Motor neuron (in vitro differentiated cells): ENCODE measurements around the gene TMEM271. TPM values are rescaled to one million over a fixed set of nuclear protein-coding genes. Genes with fewer than 3 reads are reported as not detected.
"Not testable (repeated sequence)": the region's sequence is repeated elsewhere in the genome, so short reads cannot be mapped to it uniquely, and the experiment has no call there.

Experiments used
- ATAC-seq, 8 experiments: fragments of 200-7000 bp; cut with Tn5 transposase; replicated peaks in 6 of 8; 2 replicates each; pipeline ENCODE4 v1.8.0; 2021; ENCODE audit warnings: mild to moderate bottlenecking in 8 of 8, moderate library complexity in 8 of 8
- H3K27ac ChIP-seq, 2 donors: fragments of 250-450 bp; sonication (Bioruptor Pico); 2 replicates each; pipeline ENCODE4 v1.9.0; 2021; ENCODE audit warnings: antibody characterized with exemption in 2 of 2, mild to moderate bottlenecking in 2 of 2, moderate library complexity in 1 of 2
- H3K4me1 ChIP-seq, 2 donors: fragments of 250-450 bp; sonication (Bioruptor Pico); replicated peaks in 1 of 2; 2 replicates each; pipeline ENCODE4 v1.6.1; 2021; ENCODE audit warnings: antibody characterized with exemption in 2 of 2, mild to moderate bottlenecking in 2 of 2, moderate library complexity in 1 of 2
- H3K4me3 ChIP-seq, 5 donors: fragments of 250-450 bp; sonication (Bioruptor Pico); 2 replicates each; pipeline ENCODE4 v1.9.0; 2021; ENCODE audit warnings: antibody characterized with exemption in 5 of 5, mild to moderate bottlenecking in 5 of 5, moderate library complexity in 4 of 5
- WGBS, 10 experiments: fragments of 450-650 bp; shearing (Covaris generic); methylation state at CpG; one replicate each; pipeline ENCODE4 v1.0.0; 2022; 5-methylcytosine and 5-hydroxymethylcytosine counted together
- in situ Hi-C, 9 experiments: fragments of 400-800 bp; cut with MboI; loops; one replicate each; pipeline ENCODE4 v1.15.0; 2021; ENCODE audit warnings: low sequenced_read_pairs in 9 of 9, low pct_unique_long_range_greater_than_20kb in 2 of 9; ENCODE audit not compliant: unreplicated experiment in 9 of 9
- total RNA-seq, 8 experiments: library from RNA; unstranded; fragments of 300-600 nt; gene quantifications; 2 replicates each; pipeline versions ENCODE4 v1.2.3 to v1.2.4, GENCODE V29; 2022

Gene TMEM271
- total RNA-seq, 8 experiments from 2014 or later = 0.88 to 3.7 (median 2.3) TPM; not detected in 3

GRCh38 chr4:560061-560460 lies 16.0 kb downstream of the TMEM271 start:
- in situ Hi-C loops = no loop called here
- Histone ChIP-seq H3K27ac (no peak overlapping the region), H3K4me3 (no peak overlapping the region), H3K4me1 (no peaks in the 10 kb centered on the region)
- ATAC-seq = no peak
- 10 to 100% (median 67%) methylated on average over 1 to 3 of the region's 9 CpGs; no CpG with 5 or more reads in 5 of the 10 experiments for WGBS, 10 experiments

- in situ Hi-C loops = no loop called here
These were observed 20.4 kb downstream of the TMEM271 start for GRCh38 chr4:555566-556275.

GRCh38 chr4:554793-555320 lies 21.2 kb downstream of the TMEM271 start:
- 0 to 86% (median 22%) methylated on average over 1 to 3 of the region's 3 CpGs; no CpG with 5 or more reads in 2 of the 10 experiments for WGBS, 10 experiments
- H3K4me3 ChIP-seq, ATAC-seq, H3K4me1 ChIP-seq, in situ Hi-C loops, H3K27ac ChIP-seq: not testable (repeated sequence)

More at GRCh38 chr4:555566-556275, 20.4 kb downstream of the TMEM271 start:
- WGBS, 10 experiments = 49 to 73% (median 60%) methylated on average over 1 to 5 of the region's 14 CpGs; no CpG with 5 or more reads in 7 of the 10 experiments
- no peak overlapping the region for H3K4me3 ChIP-seq
- no peak overlapping the region for H3K27ac ChIP-seq
- H3K4me1 ChIP-seq = no peaks in the 10 kb centered on the region
- no peak for ATAC-seq

DNA sequence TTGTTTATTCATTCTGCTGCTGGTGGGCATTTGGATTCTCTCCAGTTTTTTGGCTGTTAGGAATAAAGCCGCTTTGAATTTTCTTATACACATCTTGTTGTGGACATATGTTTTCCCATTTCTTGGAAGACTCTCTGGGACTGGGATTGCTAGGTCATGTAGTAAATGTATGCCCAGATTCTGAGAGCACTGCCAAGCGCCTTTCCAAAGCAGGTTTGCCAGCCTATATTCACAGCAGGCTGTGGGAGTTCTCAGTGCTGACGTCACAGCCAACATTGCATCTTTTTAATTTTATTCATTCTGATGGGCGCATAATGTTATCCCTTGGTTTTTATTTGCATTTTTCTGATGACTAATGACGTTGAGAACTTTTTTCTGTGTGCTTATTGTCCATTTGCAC lies 24.1 kb downstream of the TMEM271 start:
- ATAC-seq = peak in 3 of 8 experiments; percentile 75 to 92 (median 75)
- H3K4me1 ChIP-seq = no peaks in the 10 kb centered on the region
- WGBS, 10 experiments = 12 to 72% (median 49%) methylated on average over 2 to 5 of the region's 5 CpGs; no CpG with 5 or more reads in 1 of the 10 experiments
- H3K4me3 ChIP-seq = no peak overlapping the region
- in situ Hi-C loops = no loop called here
- no peak overlapping the region for H3K27ac ChIP-seq

DNA sequence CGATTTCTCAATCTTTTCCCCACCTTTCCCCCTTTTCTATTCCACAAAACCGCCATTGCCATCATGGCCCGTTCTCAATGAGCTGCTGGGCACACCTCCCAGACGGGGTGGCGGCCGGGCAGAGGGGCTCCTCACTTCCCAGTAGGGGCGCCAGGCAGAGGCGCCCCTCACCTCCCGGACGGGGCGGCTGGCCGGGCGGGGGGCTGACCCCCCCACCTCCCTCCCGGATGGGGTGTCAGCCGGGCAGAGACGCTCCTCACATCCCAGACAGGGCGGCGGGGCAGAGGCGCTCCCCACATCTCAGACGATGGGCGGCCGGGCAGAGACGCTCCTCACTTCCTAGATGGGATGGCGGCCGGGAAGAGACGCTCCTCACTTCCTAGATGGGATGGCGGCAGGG lies 25.8 kb downstream of the TMEM271 start:
- H3K4me3 ChIP-seq, H3K4me1 ChIP-seq, in situ Hi-C loops, H3K27ac ChIP-seq, ATAC-seq: not testable (repeated sequence)
- WGBS, 10 experiments = no CpG with 5 or more reads among the region's 27 CpGs

DNA sequence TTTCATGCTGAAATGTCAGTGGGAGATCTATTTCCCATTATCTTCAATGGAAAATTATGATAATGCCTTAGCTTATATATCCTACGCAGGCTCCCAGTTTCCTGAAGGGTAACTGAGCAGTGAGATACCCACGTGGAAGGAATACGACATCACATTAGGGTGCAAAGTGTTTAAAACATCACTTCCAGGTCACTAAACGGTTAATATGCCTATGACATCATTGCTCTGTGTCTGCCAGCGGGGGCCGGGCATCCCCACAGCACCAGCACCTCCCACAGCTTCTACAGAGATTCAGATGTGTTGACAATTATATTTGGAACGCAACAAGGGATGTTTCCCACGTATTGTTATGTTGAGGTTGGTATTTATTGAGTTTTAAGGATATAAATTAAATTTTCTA lies 27.1 kb downstream of the TMEM271 start:
- ATAC-seq = peak in 6 of 8 experiments; percentile 31 to 55 (median 40)
- WGBS, 10 experiments = 0 to 44% (median 11%) methylated on average over 1 to 8 of the region's 8 CpGs; no CpG with 5 or more reads in 2 of the 10 experiments

GRCh38 chr4:545612-546011 lies 30.5 kb downstream of the TMEM271 start:
- Histone ChIP-seq H3K4me3 (no peak overlapping the region), H3K27ac (no peak overlapping the region), H3K4me1 (no peaks in the 10 kb centered on the region)
- no peak for ATAC-seq
- in situ Hi-C loops = no loop called here
- 20 to 93% (median 53%) methylated on average over 1 to 4 of the region's 5 CpGs; no CpG with 5 or more reads in 6 of the 10 experiments for WGBS, 10 experiments

More for the DNA sequence above, 27.1 kb downstream of the TMEM271 start:
- Histone ChIP-seq H3K4me3 (no peak overlapping the region), H3K4me1 (no peaks in the 10 kb centered on the region), H3K27ac (no peak overlapping the region)
- in situ Hi-C loops = no loop called here

DNA sequence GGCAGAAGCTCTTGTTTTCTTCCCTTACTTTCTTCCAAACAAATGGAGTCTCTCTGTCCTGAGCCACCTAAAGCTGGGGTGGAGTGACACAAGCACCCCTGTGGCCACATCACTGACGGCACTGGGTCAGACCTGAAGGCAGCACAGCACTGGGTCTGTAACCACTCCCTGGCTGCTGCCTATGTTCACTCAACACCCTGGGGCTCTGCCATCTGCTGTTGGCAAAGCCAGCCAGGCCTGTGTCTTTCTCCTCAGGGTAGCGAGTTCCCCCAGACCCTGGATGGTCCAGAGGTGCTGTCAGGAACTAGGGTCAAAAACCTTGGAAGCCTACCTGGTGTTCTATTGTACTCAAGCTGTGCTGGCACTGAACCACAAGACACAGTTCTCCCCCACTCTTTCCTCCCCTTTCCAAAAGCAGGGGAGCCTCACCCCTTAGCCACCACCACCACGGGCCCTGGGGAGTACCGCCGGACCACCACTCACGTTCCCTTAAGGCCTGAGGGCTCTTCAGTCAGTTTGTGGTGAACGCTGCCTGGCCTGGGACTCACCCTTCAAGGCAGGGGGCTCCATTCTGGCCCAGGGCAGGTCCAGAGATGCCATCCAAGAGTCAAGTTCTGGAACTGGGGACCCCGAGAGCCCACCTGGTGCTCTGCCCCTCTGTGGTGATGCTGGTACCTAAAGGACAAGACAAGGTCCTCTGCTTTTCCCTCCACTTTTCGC lies 31.5 kb downstream of the TMEM271 start:
- H3K27ac ChIP-seq = no peak overlapping the region
- no peak overlapping the region for H3K4me3 ChIP-seq
- WGBS, 10 experiments = 20 to 91% (median 83%) methylated on average over 1 to 3 of the region's 9 CpGs; no CpG with 5 or more reads in 7 of the 10 experiments
- in situ Hi-C loops = no loop called here
- ATAC-seq = no peak
- no peaks in the 10 kb centered on the region for H3K4me1 ChIP-seq

DNA sequence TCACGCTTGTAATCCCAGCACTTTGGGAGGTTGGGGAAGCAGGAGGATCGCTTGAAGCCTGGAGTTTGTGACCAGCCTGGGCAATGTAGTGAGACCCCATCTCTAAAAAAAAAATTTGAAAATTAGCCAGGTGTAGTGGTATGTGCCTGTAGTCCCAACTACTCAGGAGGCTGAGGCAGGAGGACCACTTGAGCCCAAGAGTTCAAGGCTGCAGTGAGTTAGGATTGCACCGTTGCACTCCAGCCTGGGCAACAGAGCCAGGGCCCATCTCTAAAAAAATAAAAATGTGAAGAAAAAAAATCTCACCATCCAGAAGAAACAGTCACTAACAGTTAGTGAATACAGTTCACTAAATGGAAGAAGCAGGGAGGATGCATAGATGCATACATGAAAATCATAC lies 34.8 kb downstream of the TMEM271 start:
- in situ Hi-C loops = no loop called here
- 50 to 100% (median 83%) methylated on average over 1 to 3 of the region's 3 CpGs; no CpG with 5 or more reads in 2 of the 10 experiments for WGBS, 10 experiments
- Histone ChIP-seq H3K4me1 (no peaks in the 10 kb centered on the region), H3K4me3 (no peak overlapping the region), H3K27ac (no peak overlapping the region)
- no peak for ATAC-seq

DNA sequence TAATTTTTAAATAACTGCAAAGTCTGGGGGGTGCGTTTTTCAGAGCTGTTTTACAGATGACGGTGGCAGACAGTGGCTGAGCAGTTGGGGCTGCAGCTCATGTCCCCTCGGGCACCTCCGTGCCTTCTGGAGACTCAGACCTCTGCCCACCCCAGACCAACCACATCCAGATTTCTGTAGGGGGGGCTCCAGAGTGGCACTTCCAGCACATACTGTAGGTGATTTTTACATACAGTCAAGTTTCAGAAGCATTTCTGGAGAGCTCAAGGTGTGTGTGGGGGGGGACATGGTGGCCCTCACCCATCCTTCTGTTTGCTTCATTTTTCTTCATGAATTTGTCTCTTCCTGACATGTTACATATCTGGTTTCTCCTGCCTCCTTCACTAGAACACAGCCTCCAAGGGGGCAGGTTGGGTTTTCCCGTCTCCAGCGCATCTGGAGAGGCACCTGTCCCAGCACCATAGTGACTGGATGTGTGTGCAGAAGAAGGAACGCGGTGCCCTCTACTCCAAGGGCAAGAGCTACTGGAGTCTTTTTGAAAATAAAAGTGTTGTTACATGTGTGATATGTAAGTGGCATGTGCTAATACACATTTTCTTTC lies 37.5 kb downstream of the TMEM271 start:
- no peak overlapping the region for H3K4me3 ChIP-seq
- H3K4me1 ChIP-seq = no peaks in the 10 kb centered on the region
- 79 to 100% (median 85%) methylated on average over 1 to 6 of the region's 8 CpGs; no CpG with 5 or more reads in 6 of the 10 experiments for WGBS, 10 experiments
- no peak for ATAC-seq
- in situ Hi-C loops = no loop called here
- H3K27ac ChIP-seq = no peak overlapping the region

GRCh38 chr4:537436-538264 lies 38.4 kb downstream of the TMEM271 start:
- no peak overlapping the region for H3K4me3 ChIP-seq
- no peak for ATAC-seq
- WGBS, 10 experiments = 83 to 100% (median 100%) methylated on average over 1 to 5 of the region's 21 CpGs; no CpG with 5 or more reads in 3 of the 10 experiments

GRCh38 chr4:536351-536972 lies 39.6 kb downstream of the TMEM271 start:
- ATAC-seq = peak in 1 of 8 experiments; percentile 21
- Histone ChIP-seq H3K27ac (no peak overlapping the region), H3K4me1 (no peaks in the 10 kb centered on the region), H3K4me3 (no peak overlapping the region)
- in situ Hi-C loops = no loop called here
- 55 to 100% (median 97%) methylated on average over 2 to 12 of the region's 36 CpGs; no CpG with 5 or more reads in 5 of the 10 experiments for WGBS, 10 experiments

More at GRCh38 chr4:537436-538264, 38.4 kb downstream of the TMEM271 start:
- no peak overlapping the region for H3K27ac ChIP-seq
- in situ Hi-C loops = no loop called here
- H3K4me1 ChIP-seq = no peaks in the 10 kb centered on the region
